HUES64 (cell line): ENCODE data around the gene TRPV6.

ENCODE experiments used
- H3K27ac ChIP-seq: 2 replicates; pipeline ENCODE4 v1.7.0; 2013; ENCODE audit warnings: low read depth, low read length, inconsistent platforms
- H3K27me3 ChIP-seq: 2 replicates; pipeline ENCODE4 v1.6.1; 2013; ENCODE audit warnings: mild to moderate bottlenecking, low read length; ENCODE audit not compliant: insufficient read depth
- H3K36me3 ChIP-seq: 2 replicates; pipeline ENCODE4 v1.6.1; 2013; ENCODE audit warnings: mild to moderate bottlenecking, low read length; ENCODE audit not compliant: insufficient read depth
- H3K4me1 ChIP-seq: 2 replicates; pipeline ENCODE4 v1.6.1; 2013; ENCODE audit warnings: mild to moderate bottlenecking, low read length, moderate library complexity; ENCODE audit not compliant: insufficient read depth
- H3K4me3 ChIP-seq: 2 replicates; pipeline ENCODE4 v1.5.1; 2013; ENCODE audit warnings: mild to moderate bottlenecking, low read length, moderate library complexity
- H3K9ac ChIP-seq: 2 replicates; pipeline ENCODE4 v1.6.1; 2013; ENCODE audit warnings: mild to moderate bottlenecking, low read depth, low read length
- H3K9me3 ChIP-seq: 2 replicates; pipeline ENCODE4 v1.6.1; 2013; ENCODE audit warnings: low read depth, low read length; ENCODE audit not compliant: insufficient read depth
- WGBS: fragments of 150-250, 120-280 bp; methylation state at CpG from one replicate; pipeline ENCODE4 v1.1.7; 2013; ENCODE audit warnings: missing lambda C conversion rate; 5-methylcytosine and 5-hydroxymethylcytosine counted together

The TRPV6 gene

DNA sequence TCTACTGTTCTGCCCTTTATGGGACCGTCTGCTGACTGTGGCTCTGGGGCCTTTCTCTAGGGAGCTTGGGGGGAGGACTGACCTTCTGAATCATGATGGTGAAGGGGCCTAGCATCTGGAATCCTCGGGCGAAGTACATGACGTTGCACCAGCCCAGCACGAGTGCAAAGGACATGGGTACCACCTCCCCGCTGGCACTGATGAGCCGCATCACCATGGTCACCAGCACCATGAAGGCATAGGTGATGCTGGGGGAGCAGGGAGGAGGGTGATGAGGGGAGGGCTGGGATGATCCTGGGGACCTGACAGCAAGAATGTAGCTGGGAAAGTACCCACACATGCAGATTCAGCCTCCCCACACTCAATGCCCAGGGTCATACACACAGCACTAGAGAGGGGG lies 11.1 kb downstream of the TRPV6 start:
- H3K27ac ChIP-seq: no peak overlapping the region
- WGBS: 93% methylated on average over 7 of the region's 7 CpGs
- H3K36me3 ChIP-seq: 0 out of 2 replicates have a peak, but pooled peaks cover 4% of the 10 kb centered on the region
- no peak overlapping the region for H3K9ac ChIP-seq
- no peaks in the 10 kb centered on the region for H3K27me3 ChIP-seq
- no peak overlapping the region for H3K4me3 ChIP-seq
- H3K4me1 ChIP-seq: no peaks in the 10 kb centered on the region
- no peaks in the 10 kb centered on the region for H3K9me3 ChIP-seq

DNA sequence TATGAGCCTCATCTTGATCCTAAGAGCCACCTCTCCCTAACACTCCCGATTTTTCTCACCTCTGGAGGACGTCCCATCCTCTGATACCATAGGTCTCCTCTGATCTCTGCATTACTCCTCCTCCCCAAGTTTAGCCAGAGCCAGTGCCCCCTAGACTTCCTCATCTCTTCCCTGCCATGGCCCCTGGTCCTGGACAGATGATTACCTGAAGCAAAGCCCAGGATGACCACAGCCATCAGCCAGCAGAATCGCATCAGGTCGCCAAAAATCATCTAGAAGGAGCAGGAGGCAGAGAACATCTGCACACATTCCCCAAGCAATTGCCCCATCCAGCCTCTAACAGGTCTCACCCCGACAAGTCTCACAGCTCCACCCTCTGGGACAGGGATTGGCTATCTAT lies 11.7 kb downstream of the TRPV6 start:
- Histone ChIP-seq H3K27ac (no peak overlapping the region), H3K4me1 (no peaks in the 10 kb centered on the region)
- 92% methylated on average over 5 of the region's 5 CpGs for WGBS

DNA sequence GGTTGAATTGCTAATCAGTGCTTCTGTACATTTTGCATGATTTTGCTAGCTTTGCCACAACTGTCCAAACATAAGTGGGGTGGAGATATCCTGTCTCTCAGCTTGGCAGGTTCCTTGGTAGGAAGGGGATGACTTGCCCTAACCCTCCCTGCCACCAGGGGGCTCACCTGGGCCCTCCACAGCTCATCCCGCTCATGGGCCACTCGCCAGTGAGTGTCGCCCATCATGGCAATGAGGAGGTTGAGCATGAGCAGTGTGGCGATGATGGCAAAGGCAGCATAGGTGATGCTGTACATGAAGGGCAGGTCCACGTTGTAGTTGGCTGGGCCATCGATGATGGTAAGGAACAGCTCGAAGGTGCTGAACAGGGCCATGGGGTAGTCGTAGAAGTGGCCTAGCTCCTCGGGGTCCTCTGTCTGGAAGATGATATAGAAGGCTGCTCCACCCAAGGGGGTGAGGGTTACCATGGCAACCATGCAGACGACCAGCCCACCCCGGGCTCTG lies 12.2 kb downstream of the TRPV6 start:
- H3K9me3 ChIP-seq: no peaks in the 10 kb centered on the region
- H3K9ac ChIP-seq: no peak overlapping the region
- no peaks in the 10 kb centered on the region for H3K4me1 ChIP-seq
- H3K4me3 ChIP-seq: no peak overlapping the region
- no peaks in the 10 kb centered on the region for H3K27me3 ChIP-seq
- 86% methylated on average over 11 of the region's 11 CpGs for WGBS
- no peak overlapping the region for H3K27ac ChIP-seq
- 0 out of 2 replicates have a peak, but pooled peaks cover 4% of the 10 kb centered on the region for H3K36me3 ChIP-seq

More for the DNA sequence above, 11.7 kb downstream of the TRPV6 start:
- no peak overlapping the region for H3K4me3 ChIP-seq
- no peak overlapping the region for H3K9ac ChIP-seq
- H3K27me3 ChIP-seq: no peaks in the 10 kb centered on the region
- 0 out of 2 replicates have a peak, but pooled peaks cover 4% of the 10 kb centered on the region for H3K36me3 ChIP-seq
- H3K9me3 ChIP-seq: no peaks in the 10 kb centered on the region

DNA sequence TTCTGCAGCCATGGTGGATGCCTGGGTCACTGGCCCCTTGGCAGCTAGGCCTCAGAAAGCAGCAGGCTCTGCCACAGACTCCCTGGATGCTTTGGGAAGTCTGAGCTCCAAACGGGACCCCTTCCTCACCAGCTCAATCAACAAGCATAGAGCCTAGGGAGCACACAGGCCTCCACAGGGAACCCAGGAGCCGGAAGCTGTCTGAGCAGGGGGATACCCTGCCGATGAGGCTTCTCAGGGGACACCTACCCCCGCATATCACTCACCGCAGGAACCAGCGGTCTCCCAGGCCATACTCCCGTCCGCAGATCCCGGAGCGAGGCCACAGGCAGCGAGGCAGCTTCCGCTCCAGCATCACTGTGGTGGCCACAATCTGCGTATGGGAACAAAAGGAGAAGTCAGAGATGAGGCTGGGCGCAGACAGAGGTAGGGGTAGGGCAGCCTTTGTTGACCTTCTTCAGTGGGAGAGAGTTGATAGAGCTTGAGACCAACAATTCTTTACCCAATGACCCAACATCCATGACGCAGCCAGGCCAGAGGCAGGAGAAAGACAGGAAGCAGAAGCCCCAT lies 13.4 kb downstream of the TRPV6 start:
- H3K27ac ChIP-seq: no peak overlapping the region
- 94% methylated on average over 15 of the region's 15 CpGs for WGBS
- no peaks in the 10 kb centered on the region for H3K27me3 ChIP-seq
- H3K4me1 ChIP-seq: no peaks in the 10 kb centered on the region
- 0 out of 2 replicates have a peak, but pooled peaks cover 4% of the 10 kb centered on the region for H3K36me3 ChIP-seq
- no peak overlapping the region for H3K9ac ChIP-seq
- no peaks in the 10 kb centered on the region for H3K9me3 ChIP-seq
- H3K4me3 ChIP-seq: no peak overlapping the region

DNA sequence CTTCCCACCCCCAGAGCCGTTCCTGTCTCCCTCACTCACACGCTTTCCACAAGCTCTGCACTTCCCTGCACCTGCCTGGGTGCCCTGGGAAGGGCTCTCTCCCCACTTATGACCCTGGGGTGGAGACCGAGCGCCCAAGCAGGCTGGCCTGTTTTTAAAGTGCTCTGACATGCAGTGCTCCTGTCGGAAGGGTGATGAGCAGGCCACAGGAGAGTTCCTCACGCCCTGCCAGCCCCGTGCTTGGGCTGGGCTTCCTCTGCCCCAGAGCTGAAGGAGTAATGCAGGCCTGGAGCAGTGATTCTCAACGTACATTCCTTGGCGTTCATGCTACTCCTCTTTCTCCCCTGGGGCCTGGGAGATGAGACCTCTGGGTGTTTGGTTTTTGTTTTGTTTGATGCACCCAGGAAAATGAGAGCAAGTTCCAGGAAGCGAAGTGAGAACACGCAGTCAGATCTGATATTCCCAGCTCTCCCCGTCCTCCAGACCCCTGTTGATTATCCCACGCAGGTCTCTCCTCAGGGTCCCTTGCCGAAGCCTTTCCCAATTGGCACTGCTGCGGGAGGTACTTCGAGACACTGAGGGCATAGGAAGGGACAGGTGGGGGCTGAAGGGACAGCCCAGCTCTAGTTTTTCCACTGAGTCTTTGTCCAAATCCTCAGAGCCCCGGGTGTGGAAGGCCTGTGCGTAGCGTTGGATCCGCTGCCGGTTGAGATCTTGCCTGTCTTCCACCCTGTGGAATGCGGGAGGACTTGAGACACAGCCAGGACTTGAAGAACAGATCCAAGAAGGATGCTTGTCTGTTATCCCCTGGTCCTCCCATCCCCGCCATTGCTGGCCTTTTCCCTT lies 14.1 kb downstream of the TRPV6 start:
- Histone ChIP-seq H3K27me3 (no peaks in the 10 kb centered on the region), H3K4me3 (no peak overlapping the region), H3K36me3 (0 out of 2 replicates have a peak, but pooled peaks cover 4% of the 10 kb centered on the region), H3K27ac (no peak overlapping the region), H3K4me1 (no peaks in the 10 kb centered on the region), H3K9me3 (no peaks in the 10 kb centered on the region), H3K9ac (no peak overlapping the region)
- 94% methylated on average over 23 of the region's 23 CpGs for WGBS

DNA sequence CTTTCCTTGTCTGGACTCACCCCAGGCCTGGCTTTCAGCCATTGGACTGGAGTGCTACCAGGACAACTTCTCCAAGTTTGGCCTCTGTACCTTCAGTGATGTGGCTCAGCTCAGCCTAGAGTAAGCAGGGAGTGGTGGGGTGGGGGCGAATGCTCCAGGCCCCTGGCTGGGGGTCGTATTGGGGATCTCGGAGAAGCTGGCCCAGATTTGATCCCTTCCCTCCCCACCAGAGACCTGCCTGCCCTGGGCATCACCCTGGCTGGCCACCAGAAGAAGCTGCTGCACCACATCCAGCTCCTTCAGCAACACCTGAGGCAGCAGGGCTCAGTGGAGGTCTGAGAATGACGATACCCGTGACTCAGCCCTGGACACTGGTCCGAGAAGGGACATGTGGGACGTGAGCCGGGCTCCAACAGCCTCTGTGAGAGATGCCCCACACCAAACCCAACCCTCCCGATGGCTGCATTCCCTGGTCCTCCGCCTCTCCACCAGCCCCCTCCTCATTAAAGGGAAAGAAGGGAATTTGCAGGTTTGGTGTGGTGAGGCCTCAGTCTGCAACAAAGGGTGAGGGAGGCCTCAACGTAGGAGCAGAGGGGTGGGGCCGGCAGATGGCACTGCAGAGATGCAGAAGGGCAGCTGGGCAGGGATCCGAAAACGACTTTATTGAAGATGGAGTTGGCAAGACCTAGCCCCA lies 14.8 kb downstream of the TRPV6 start:
- no peaks in the 10 kb centered on the region for H3K27me3 ChIP-seq
- H3K9ac ChIP-seq: no peak overlapping the region
- H3K4me1 ChIP-seq: no peaks in the 10 kb centered on the region
- 0 out of 2 replicates have a peak, but pooled peaks cover 4% of the 10 kb centered on the region for H3K36me3 ChIP-seq
- 92% methylated on average over 12 of the region's 14 CpGs for WGBS
- no peaks in the 10 kb centered on the region for H3K9me3 ChIP-seq
- H3K27ac ChIP-seq: no peak overlapping the region
- no peak overlapping the region for H3K4me3 ChIP-seq

DNA sequence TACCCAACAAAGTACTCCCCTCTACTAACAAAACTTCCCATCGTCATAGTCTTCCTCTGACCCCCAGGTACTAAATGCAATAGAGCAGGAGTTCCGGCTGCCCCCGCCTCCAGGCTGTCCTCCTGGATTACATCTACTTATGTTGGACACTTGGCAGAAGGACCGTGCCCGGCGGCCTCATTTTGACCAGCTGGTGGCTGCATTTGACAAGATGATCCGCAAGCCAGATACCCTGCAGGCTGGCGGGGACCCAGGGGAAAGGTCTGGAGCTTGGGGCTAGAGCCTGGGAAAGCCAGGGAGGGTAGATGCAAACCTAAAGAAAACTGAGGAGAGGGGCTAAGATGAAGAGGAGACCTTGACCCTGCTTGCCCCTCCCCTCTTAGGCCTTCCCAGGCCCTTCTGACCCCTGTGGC lies 15.4 kb downstream of the TRPV6 start:
- H3K4me1 ChIP-seq: no peaks in the 10 kb centered on the region
- WGBS: 84% methylated on average over 8 of the region's 8 CpGs
- H3K9me3 ChIP-seq: no peaks in the 10 kb centered on the region
- H3K27me3 ChIP-seq: no peaks in the 10 kb centered on the region
- H3K27ac ChIP-seq: no peak overlapping the region
- no peak overlapping the region for H3K9ac ChIP-seq
- H3K36me3 ChIP-seq: 0 out of 2 replicates have a peak, but pooled peaks cover 4% of the 10 kb centered on the region
- no peak overlapping the region for H3K4me3 ChIP-seq

DNA sequence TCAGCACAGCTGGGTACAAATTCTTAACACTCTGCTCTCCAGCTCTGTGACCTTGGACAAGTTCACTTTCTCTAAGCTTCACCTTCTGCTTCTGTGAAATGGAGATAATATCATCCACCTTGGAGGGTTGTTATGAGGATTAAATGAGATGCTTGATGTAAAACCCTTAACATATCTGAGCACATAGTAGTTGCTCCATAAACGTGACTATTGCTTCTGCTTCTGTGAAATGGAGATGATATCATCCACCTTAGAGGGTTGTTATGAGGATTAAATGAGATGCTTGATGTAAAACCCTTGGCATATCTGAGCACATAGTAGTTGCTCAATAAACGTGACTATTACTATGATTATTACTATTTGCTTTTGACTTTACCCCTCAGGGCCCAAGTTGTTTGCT lies 16.1 kb downstream of the TRPV6 start:
- H3K9me3 ChIP-seq: no peaks in the 10 kb centered on the region
- no peaks in the 10 kb centered on the region for H3K27me3 ChIP-seq
- 75% methylated on average over 1 of the region's 2 CpGs for WGBS
- H3K4me3 ChIP-seq: no peak overlapping the region
- no peak overlapping the region for H3K27ac ChIP-seq
- H3K9ac ChIP-seq: no peak overlapping the region
- 0 out of 2 replicates have a peak, but pooled peaks cover 4% of the 10 kb centered on the region for H3K36me3 ChIP-seq
- no peaks in the 10 kb centered on the region for H3K4me1 ChIP-seq

DNA sequence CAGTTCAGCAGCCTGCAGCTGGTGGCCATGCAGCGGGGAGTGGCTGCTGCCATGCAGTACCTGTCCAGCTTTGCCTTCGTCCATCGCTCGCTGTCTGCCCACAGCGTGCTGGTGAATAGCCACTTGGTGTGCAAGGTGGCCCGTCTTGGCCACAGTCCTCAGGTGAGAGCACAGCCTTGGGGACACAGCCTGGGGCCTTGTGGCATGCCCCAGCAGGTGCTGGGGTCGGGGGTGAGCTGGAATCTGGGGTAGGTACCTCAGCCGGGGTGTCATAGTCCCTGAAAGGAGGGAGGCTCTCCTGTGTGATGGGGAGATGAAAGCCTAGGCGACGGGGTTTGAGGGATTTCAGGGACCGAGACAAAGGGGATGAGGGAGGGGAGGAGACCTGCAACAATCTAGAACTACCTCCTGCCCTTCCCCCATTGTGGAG lies 16.5 kb downstream of the TRPV6 start:
- H3K4me1 ChIP-seq: no peaks in the 10 kb centered on the region
- WGBS: 94% methylated on average over 10 of the region's 11 CpGs
- no peak overlapping the region for H3K4me3 ChIP-seq
- no peak overlapping the region for H3K9ac ChIP-seq
- H3K27me3 ChIP-seq: no peaks in the 10 kb centered on the region
- 0 out of 2 replicates have a peak, but pooled peaks cover 4% of the 10 kb centered on the region for H3K36me3 ChIP-seq
- H3K27ac ChIP-seq: no peak overlapping the region
- H3K9me3 ChIP-seq: no peaks in the 10 kb centered on the region

DNA sequence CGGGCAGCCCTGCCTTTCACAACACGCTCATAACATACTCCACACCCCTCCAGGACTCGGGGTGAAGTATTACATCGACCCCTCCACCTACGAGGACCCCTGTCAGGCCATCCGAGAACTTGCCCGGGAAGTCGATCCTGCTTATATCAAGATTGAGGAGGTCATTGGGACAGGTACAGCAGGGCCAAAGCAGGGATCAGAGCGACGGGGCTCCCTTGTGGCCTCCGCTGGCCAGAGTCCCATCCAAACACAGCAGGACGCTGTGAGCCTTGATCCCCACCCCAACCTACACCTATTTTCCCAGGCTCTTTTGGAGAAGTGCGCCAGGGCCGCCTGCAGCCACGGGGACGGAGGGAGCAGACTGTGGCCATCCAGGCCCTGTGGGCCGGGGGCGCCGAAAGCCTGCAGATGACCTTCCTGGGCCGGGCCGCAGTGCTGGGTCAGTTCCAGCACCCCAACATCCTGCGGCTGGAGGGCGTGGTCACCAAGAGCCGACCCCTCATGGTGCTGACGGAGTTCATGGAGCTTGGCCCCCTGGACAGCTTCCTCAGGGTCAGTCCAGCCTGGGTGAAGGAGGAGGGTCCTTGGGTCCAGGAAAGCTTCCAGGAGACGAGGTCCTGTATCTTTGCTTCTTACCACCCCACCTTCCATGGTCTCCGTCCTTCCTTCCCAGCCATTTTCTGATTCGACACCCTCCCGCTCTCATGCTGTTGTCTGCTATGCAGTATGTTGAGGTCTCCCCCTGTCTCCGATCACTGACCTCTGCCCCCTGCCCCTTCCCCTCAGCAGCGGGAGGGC lies 17.2 kb downstream of the TRPV6 start:
- WGBS: 92% methylated on average over 30 of the region's 31 CpGs
- Histone ChIP-seq H3K27ac (no peak overlapping the region), H3K4me3 (no peak overlapping the region), H3K9me3 (no peaks in the 10 kb centered on the region), H3K9ac (no peak overlapping the region), H3K27me3 (no peaks in the 10 kb centered on the region), H3K36me3 (0 out of 2 replicates have a peak, but pooled peaks cover 4% of the 10 kb centered on the region), H3K4me1 (no peaks in the 10 kb centered on the region)
